Islet precursor cell (in vitro differentiated cells): Measurements from ENCODE around the gene CACNA2D3.

Source experiments
- DNase-seq: peaks from one replicate; pipeline ENCODE4 v3.0.0-alpha.2; 2018

Gene CACNA2D3

DNA sequence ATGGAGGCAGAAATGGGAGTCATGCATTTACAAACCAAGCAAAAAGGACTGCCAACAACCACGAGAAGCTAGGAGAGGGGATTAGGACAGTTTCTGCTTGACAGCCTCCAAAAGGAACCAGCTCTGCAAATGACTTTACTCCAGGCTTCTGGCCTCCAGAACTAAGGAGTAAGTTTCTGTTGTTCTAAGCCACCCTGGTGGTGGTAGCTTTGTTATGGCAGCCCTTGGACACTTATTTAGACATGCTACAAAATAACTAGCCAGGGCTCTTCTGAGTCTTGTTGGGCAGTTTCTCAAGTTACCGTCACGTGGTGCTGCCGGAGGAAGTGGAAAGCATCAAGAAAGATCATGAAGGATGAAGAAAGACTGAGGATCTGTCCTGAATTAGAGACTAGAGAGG lies 419.0 kb downstream of the CACNA2D3 start:
- peak; percentile 18 for DNase-seq

- no peak for DNase-seq
Measured at GRCh38 chr3:54543446-54543845, 421.1 kb downstream of the CACNA2D3 start.

- DNase-seq, result peak; percentile 15
Measured at GRCh38 chr3:54547051-54547450, 424.7 kb downstream of the CACNA2D3 start.

GRCh38 chr3:54547846-54548245 lies 425.5 kb downstream of the CACNA2D3 start:
- DNase-seq, result no peak

- no peak for DNase-seq
Measured at GRCh38 chr3:54549607-54550220, 427.4 kb downstream of the CACNA2D3 start.

DNA sequence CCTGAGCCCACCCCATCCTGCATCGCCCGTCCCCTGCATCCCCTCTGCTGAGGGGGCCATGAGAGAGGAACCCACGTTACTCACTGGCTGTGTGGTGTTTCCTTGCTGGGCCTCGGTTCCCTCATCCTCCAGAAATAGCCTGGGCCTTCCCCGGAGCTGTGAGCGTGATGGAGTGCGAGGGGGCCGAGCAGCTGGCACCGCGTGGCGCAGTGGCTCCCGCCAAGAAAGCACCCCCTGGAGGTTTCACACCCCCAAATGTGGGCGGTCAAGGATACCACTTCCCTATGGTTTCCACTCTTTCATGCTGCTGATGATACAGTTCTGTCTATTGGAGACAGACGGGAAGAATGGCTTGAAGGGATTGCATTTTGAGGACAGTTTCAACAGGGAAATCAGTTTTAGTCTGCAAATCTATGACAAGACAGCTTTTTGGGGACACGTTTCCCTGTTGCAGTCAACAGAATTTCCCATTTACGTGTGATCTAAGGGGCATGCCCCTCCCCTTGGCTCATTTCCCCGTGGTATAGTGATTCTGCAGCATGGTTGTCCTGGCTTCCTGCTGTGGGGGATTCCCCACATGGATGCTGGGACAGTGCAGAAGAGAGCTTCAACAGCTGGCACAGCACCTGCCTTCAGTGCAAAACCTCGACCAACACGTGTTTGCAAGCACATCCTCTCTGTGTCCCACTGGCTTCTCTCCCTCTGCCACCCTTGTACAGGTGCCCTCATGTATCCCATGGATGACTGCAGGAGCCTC lies 428.0 kb downstream of the CACNA2D3 start:
- DNase-seq, result no peak

DNA sequence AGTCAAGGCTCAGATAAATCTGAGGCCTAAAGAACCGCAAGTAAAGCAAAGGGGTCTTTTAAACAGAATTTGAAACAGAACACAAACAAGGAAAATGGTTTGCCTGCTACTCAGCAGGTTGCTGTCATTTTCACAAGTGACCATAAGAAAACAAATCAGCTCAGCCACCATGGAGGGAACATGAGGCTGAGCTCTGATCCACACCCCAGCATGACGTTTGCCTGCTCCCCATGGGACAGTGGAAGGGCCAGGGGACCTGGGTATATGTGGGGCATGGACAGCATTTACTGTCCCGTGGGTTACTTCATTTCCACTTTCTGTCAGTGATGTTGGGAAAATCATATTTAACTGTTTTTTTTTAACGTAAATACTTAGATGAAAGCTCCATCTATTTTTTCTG lies 434.3 kb downstream of the CACNA2D3 start:
- no peak for DNase-seq

GRCh38 chr3:54557538-54558428 lies 435.4 kb downstream of the CACNA2D3 start:
- no peak for DNase-seq

- no peak for DNase-seq
Measured at GRCh38 chr3:54563501-54564200, 441.3 kb downstream of the CACNA2D3 start.

- DNase-seq, result no peak
Measured at GRCh38 chr3:54564374-54564925, 442.1 kb downstream of the CACNA2D3 start.

DNA sequence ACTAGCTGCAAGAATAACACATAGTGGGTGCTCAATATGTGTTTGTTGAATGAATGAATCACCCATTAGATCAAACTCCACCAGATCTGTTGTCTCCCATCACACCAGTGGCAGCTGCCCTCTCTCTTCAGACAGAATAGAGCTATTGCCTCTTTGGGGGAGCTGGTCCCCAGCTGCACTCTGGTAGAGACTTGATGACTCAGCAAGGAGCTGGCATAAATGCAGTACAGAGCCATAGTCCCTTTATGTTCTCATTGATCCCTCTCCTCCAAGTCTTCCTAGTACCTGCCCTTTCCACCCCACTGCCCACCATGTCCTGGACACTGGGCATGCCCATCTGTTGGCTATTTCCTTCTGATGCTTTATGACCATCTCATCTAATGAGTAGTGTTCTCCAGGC lies 443.6 kb downstream of the CACNA2D3 start:
- no peak for DNase-seq

- no peak for DNase-seq
Measured at GRCh38 chr3:54567949-54568348, 445.6 kb downstream of the CACNA2D3 start.

DNA sequence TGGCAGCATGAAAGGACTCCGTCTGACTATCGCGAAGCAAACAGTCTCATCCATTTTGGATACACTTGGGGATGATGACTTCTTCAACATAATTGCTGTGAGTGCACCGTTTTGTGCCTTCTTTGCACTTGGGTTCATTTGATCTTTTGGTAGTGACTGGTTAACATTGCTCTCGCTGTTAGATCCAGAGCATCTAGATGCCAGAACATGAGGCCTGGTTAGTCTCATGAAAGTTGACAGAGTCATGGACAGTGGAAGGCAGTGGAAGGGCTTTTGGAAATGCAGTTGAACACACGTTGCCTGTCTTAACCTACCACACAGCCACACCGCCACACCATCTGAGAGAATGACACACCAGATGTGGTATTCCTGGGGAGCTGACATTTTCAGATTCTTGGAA lies 447.7 kb downstream of the CACNA2D3 start:
- DNase-seq, result no peak

DNA sequence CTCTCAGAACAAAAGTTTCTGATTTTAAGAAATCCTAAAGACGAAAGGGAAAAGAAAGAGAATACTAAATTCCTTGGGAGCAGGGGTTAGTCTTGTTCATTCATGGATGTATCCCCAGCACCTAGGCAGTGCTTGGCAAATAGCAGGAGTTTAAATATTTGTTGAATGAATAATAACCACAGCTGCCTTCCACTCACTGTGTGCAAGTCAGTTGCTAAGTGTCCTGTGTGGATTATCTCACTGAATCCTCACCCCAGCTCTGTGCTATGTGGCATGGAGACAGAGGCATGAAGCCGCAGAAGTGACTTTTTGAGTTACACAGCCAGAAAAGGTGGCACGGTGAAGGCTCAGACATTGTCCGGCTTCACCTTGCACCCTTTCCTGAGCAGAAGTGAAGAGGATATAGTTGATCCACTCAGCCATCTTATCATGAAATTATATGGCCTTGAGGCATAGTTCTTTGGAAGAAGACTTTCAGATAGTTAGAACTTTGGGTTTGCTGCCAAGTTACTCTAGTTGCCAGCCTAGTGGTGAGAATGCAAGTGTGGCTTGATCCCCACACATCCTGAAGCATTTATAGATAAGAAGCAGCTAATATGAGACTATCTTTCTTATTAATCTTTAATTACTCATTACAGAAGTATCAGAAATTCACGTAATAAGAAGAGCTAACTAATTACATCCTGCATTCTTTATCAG lies 450.0 kb downstream of the CACNA2D3 start:
- DNase-seq, result no peak

- no peak for DNase-seq
Measured at GRCh38 chr3:54573858-54574257, 451.5 kb downstream of the CACNA2D3 start.

DNA sequence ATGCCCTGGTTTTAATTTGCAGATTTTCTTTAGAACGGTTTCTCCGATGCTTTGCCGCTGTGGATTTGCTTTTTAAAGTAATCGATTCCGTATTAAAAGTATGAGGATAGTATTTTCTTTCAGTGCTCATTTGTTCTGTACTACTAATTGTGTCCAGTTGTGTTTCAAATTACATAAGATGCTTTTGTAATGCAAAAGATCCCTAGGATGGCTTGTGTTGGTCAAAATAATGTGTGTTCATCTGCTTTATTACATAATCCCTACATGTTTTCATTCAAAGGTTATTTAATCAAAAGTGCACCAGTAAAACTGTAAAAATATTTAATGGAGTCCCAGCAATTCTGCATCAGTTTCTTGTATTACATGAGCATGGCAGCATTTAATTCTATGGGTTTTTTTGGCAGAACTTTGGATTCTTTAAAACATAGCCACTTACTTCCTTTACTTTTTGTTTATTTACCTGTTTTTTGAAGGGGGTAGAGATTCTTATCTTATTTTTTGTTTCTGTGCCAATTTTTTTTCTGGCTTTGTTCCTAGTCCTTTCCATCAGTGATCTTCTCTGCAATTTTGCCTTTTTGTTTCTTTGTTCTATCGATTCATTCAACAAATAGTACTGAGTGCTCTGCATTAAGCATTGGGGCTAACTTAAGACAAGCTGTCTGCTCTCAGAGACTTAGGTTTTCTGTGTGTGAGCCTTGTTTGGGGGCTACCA lies 452.7 kb downstream of the CACNA2D3 start:
- DNase-seq, result no peak

- no peak for DNase-seq
Measured at GRCh38 chr3:54575618-54575960, 453.2 kb downstream of the CACNA2D3 start.

DNA sequence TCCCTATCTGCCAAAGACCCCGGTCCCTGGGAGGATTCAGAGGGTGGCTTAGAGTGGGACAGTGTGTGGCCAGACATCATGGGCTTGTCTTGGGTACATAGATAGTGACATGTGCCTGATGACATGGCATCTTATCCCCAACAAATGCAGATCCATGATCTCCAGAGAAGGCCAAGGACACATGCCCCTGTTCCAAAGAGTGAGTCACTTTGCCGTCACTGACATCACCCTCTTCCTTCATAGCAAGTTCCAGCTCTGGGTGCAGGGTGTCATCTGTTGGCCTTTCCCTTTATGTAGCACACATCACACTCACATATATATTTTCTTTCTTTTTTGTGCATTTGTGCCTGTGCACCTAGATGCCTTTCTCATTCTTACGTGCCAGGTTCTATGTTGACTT lies 455.0 kb downstream of the CACNA2D3 start:
- no peak for DNase-seq

GRCh38 chr3:54578417-54578816 lies 456.1 kb downstream of the CACNA2D3 start:
- no peak for DNase-seq

GRCh38 chr3:54580453-54580852 lies 458.1 kb downstream of the CACNA2D3 start:
- DNase-seq, result no peak

DNA sequence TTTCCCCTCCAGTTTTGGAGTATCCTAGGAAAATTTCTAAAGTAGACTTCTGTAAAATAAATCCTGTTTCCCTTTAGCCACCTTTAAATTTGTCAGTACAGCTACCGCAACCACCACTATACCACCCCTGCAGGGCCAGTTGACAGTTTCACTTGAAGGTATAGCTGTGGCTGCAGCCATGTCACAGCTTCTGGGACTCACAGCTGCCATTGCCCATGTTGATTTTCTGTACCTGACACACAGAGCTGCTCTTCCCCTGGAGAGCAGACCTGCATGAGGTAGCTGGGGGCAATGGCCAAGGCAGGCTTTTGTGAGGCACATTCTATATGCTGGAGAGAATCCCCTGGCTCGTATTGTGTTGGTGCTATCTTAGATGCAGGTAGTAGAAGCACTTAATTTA lies 460.1 kb downstream of the CACNA2D3 start:
- no peak for DNase-seq

DNA sequence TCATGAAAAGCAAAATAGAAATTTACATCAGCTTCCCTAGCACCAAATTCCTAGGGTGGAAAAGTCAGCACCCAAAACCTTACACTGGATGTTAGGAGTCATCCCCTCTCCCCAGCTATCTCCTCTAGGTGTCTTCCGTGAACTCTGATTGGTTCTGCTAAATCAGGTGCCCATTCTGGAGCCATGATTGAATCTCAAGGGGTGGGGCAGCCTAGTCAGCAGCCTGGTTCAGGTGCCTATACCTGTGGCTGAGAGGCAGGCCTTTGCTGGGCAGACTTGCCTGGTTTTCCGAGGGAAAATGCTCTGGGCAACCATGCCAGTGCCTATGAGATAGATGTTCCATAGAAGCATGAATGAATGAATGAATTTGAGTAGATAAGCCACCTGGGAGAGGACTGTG lies 468.8 kb downstream of the CACNA2D3 start:
- DNase-seq, result no peak
